DOHH2 (cell line): Measurements from ENCODE around the gene INSRR.

ENCODE experiments used
- EZH2phosphoT487 ChIP-seq: fragments of 200-600 bp; sonication (generic); IDR thresholded peaks from 2 replicates; pipeline ENCODE4 v1.6.1; 2017; ENCODE audit warnings: borderline replicate concordance, mild to moderate bottlenecking, antibody characterized with exemption, low read length, moderate library complexity, mixed read lengths
- TF ChIP-seq, protein P1 (sequence below): fragments of 200-600 bp; sonication (generic); IDR thresholded peaks from one replicate; pipeline ENCODE4 v1.5.1; 2014; ENCODE audit warnings: antibody characterized with exemption, mild to moderate bottlenecking, low read depth, low read length; ENCODE audit not compliant: poor library complexity, severe bottlenecking

- TF ChIP-seq, protein P1, sequence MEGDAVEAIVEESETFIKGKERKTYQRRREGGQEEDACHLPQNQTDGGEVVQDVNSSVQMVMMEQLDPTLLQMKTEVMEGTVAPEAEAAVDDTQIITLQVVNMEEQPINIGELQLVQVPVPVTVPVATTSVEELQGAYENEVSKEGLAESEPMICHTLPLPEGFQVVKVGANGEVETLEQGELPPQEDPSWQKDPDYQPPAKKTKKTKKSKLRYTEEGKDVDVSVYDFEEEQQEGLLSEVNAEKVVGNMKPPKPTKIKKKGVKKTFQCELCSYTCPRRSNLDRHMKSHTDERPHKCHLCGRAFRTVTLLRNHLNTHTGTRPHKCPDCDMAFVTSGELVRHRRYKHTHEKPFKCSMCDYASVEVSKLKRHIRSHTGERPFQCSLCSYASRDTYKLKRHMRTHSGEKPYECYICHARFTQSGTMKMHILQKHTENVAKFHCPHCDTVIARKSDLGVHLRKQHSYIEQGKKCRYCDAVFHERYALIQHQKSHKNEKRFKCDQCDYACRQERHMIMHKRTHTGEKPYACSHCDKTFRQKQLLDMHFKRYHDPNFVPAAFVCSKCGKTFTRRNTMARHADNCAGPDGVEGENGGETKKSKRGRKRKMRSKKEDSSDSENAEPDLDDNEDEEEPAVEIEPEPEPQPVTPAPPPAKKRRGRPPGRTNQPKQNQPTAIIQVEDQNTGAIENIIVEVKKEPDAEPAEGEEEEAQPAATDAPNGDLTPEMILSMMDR, result no peak
- no peak for TF ChIP-seq EZH2phosphoT487
Observed at GRCh38 chr1:156815307-156815826, 43.5 kb downstream of the INSRR start.
